Measurements from ENCODE around the gene TRIM63. TPM values are rescaled to one million over a fixed set of nuclear protein-coding genes. Genes with fewer than 3 reads are reported as not detected.
A peak's percentile ranks its signal among the peaks of the same experiment; 100 is the strongest.

The TRIM63 gene
- not detected for polyA plus RNA-seq (2013, experiment 1 of 2)
- polyA plus RNA-seq (2013, experiment 2 of 2), result 0.03 TPM

- no peaks in the 10 kb centered on the region for H3K36me3 ChIP-seq (ENCODE audit: control insufficient read depth, insufficient read depth, low read length)
- H3K56ac ChIP-seq (ENCODE audit: low read length), result peak within 1 kb of the TSS; percentile 60
- H3K4me3 ChIP-seq (ENCODE audit: low read length), result no peak within 1 kb of the TSS
- H3K4ac ChIP-seq (ENCODE audit: low read depth, low read length), result no peak within 1 kb of the TSS
- H3K4me2 ChIP-seq (ENCODE audit: low read length), result no peak within 1 kb of the TSS
- no peak within 1 kb of the TSS for H3K18ac ChIP-seq (ENCODE audit: low read length)
- no peaks in the 10 kb centered on the region for H3K79me1 ChIP-seq (ENCODE audit: low read length)
- no peak within 1 kb of the TSS for H3K9ac ChIP-seq (ENCODE audit: low read length)
- no peak within 1 kb of the TSS for H4K8ac ChIP-seq (ENCODE audit: low read depth, low read length)
- H4K5ac ChIP-seq (ENCODE audit: low read length), result no peak within 1 kb of the TSS
- DNase-seq, result no peak
- no peak within 1 kb of the TSS for H3K27ac ChIP-seq (ENCODE audit: low read depth, low read length)
- H2BK15ac ChIP-seq (replicated peaks; ENCODE audit: low read depth), result no peak within 1 kb of the TSS
- no peaks in the 10 kb centered on the region for H3K79me2 ChIP-seq (ENCODE audit: control insufficient read depth, insufficient read depth, low read length)
- peaks cover 9% of the 10 kb centered on the region for H3K4me1 ChIP-seq (ENCODE audit: control insufficient read depth, low read depth, low read length)
- H3K27me3 ChIP-seq (ENCODE audit: insufficient read depth, low read length, poor library complexity), result no peaks in the 10 kb centered on the region
- no peak within 1 kb of the TSS for H3K23ac ChIP-seq (ENCODE audit: low read length)
- peak within 1 kb of the TSS; percentile 93 for H2AK5ac ChIP-seq (ENCODE audit: low read length)
- no peak within 1 kb of the TSS for H2BK120ac ChIP-seq (ENCODE audit: low read depth, low read length)
- H2BK5ac ChIP-seq (ENCODE audit: low read length), result peak within 1 kb of the TSS; percentile 23
- WGBS (ENCODE audit: extremely low coverage, insufficient coverage, low lambda C conversion rate), result no CpG with 5 or more reads among the region's 9 CpGs
Measured at GRCh38 chr1:26067432-26067911, at the start of gene TRIM63. Gene TRIM63, minus strand, starts transcription at chr1:26067630. Its CDS starts 136 bp downstream, at chr1:26067494.

- no CpG with 5 or more reads among the region's 12 CpGs for WGBS (ENCODE audit: extremely low coverage, insufficient coverage, low lambda C conversion rate)
- H3K4me1 ChIP-seq (ENCODE audit: control insufficient read depth, low read depth, low read length), result peaks cover 6% of the 10 kb centered on the region
- no peak overlapping the region for H3K4ac ChIP-seq (ENCODE audit: low read depth, low read length)
- no peak overlapping the region for H2BK120ac ChIP-seq (ENCODE audit: low read depth, low read length)
- no peak overlapping the region for H3K18ac ChIP-seq (ENCODE audit: low read length)
- no peak overlapping the region for H3K9ac ChIP-seq (ENCODE audit: low read length)
- no peak for DNase-seq
- H3K36me3 ChIP-seq (ENCODE audit: control insufficient read depth, insufficient read depth, low read length), result no peaks in the 10 kb centered on the region
- H3K79me1 ChIP-seq (ENCODE audit: low read length), result no peaks in the 10 kb centered on the region
- no peak overlapping the region for H2BK5ac ChIP-seq (ENCODE audit: low read length)
- H4K8ac ChIP-seq (ENCODE audit: low read depth, low read length), result no peak overlapping the region
- no peaks in the 10 kb centered on the region for H3K79me2 ChIP-seq (ENCODE audit: control insufficient read depth, insufficient read depth, low read length)
- no peaks in the 10 kb centered on the region for H3K27me3 ChIP-seq (ENCODE audit: insufficient read depth, low read length, poor library complexity)
- no peak overlapping the region for H3K4me2 ChIP-seq (ENCODE audit: low read length)
- no peak overlapping the region for H3K23ac ChIP-seq (ENCODE audit: low read length)
- no peak overlapping the region for H2BK15ac ChIP-seq (replicated peaks; ENCODE audit: low read depth)
- H3K27ac ChIP-seq (ENCODE audit: low read depth, low read length), result no peak overlapping the region
- H4K5ac ChIP-seq (ENCODE audit: low read length), result no peak overlapping the region
- H3K4me3 ChIP-seq (ENCODE audit: low read length), result no peak overlapping the region
- H3K56ac ChIP-seq (ENCODE audit: low read length), result no peak overlapping the region
- H2AK5ac ChIP-seq (ENCODE audit: low read length), result no peak overlapping the region
Measured at GRCh38 chr1:26114165-26114927, 46.9 kb upstream of the TRIM63 start.

DNA sequence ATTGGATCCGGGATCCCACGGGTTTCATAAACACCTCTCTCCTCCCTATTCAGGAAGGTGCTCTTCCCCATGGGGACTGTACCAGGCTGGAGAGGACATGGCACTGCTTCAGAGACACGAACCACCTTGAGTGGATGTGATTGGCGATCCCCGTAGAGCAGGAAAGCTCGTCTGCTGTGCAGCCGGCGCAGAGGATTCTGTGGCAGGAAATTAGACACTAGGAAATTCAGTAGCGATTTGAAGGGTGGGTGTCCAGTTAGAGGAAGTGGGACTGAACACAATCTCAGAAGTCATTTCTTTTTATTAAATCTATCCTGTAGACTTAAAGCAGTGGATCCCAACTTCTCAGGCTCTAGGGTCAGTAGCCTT lies 45.0 kb upstream of the TRIM63 start:
- H3K23ac ChIP-seq (ENCODE audit: low read length), result no peak overlapping the region
- H3K4me2 ChIP-seq (ENCODE audit: low read length), result peak overlapping the region; percentile 99
- H2AK5ac ChIP-seq (ENCODE audit: low read length), result no peak overlapping the region
- H3K79me2 ChIP-seq (ENCODE audit: control insufficient read depth, insufficient read depth, low read length), result no peaks in the 10 kb centered on the region
- no peak overlapping the region for H4K5ac ChIP-seq (ENCODE audit: low read length)
- H3K36me3 ChIP-seq (ENCODE audit: control insufficient read depth, insufficient read depth, low read length), result no peaks in the 10 kb centered on the region
- no peak for DNase-seq
- H2BK5ac ChIP-seq (ENCODE audit: low read length), result no peak overlapping the region
- peak overlapping the region; percentile 47 for H3K4me3 ChIP-seq (ENCODE audit: low read length)
- peak overlapping the region; percentile 70 for H3K9ac ChIP-seq (ENCODE audit: low read length)
- H3K4me1 ChIP-seq (ENCODE audit: control insufficient read depth, low read depth, low read length), result peaks cover 6% of the 10 kb centered on the region
- no peaks in the 10 kb centered on the region for H3K27me3 ChIP-seq (ENCODE audit: insufficient read depth, low read length, poor library complexity)
- WGBS (ENCODE audit: extremely low coverage, insufficient coverage, low lambda C conversion rate), result no CpG with 5 or more reads among the region's 9 CpGs
- H3K4ac ChIP-seq (ENCODE audit: low read depth, low read length), result no peak overlapping the region
- no peak overlapping the region for H2BK120ac ChIP-seq (ENCODE audit: low read depth, low read length)
- H3K56ac ChIP-seq (ENCODE audit: low read length), result peak overlapping the region; percentile 96
- no peak overlapping the region for H2BK15ac ChIP-seq (replicated peaks; ENCODE audit: low read depth)
- H3K79me1 ChIP-seq (ENCODE audit: low read length), result no peaks in the 10 kb centered on the region
- H3K27ac ChIP-seq (ENCODE audit: low read depth, low read length), result no peak overlapping the region
- no peak overlapping the region for H3K18ac ChIP-seq (ENCODE audit: low read length)
- no peak overlapping the region for H4K8ac ChIP-seq (ENCODE audit: low read depth, low read length)

- Histone ChIP-seq H3K36me3 (ENCODE audit: control insufficient read depth, insufficient read depth, low read length) (no peaks in the 10 kb centered on the region), H2BK120ac (ENCODE audit: low read depth, low read length) (peak within 1 kb of the TSS; percentile 17), H3K4me3 (ENCODE audit: low read length) (peak within 1 kb of the TSS; percentile 83), H3K27ac (ENCODE audit: low read depth, low read length) (peak within 1 kb of the TSS; percentile 94), H3K4me2 (ENCODE audit: low read length) (peak within 1 kb of the TSS; percentile 99), H2BK5ac (ENCODE audit: low read length) (peak within 1 kb of the TSS; percentile 71), H3K56ac (ENCODE audit: low read length) (peak within 1 kb of the TSS; percentile 96), H2AK5ac (ENCODE audit: low read length) (no peak within 1 kb of the TSS), H4K5ac (ENCODE audit: low read length) (no peak within 1 kb of the TSS), H3K9ac (ENCODE audit: low read length) (peak within 1 kb of the TSS; percentile 90), H3K23ac (ENCODE audit: low read length) (no peak within 1 kb of the TSS), H3K4ac (ENCODE audit: low read depth, low read length) (peak within 1 kb of the TSS; percentile 92), H3K27me3 (ENCODE audit: insufficient read depth, low read length, poor library complexity) (no peaks in the 10 kb centered on the region), H3K18ac (ENCODE audit: low read length) (peak within 1 kb of the TSS; percentile 52), H2BK15ac (replicated peaks; ENCODE audit: low read depth) (no peak within 1 kb of the TSS), H3K79me2 (ENCODE audit: control insufficient read depth, insufficient read depth, low read length) (no peaks in the 10 kb centered on the region), H3K79me1 (ENCODE audit: low read length) (no peaks in the 10 kb centered on the region), H3K4me1 (ENCODE audit: control insufficient read depth, low read depth, low read length) (peaks cover 6% of the 10 kb centered on the region), H4K8ac (ENCODE audit: low read depth, low read length) (no peak within 1 kb of the TSS)
- no CpG with 5 or more reads among the region's 96 CpGs for WGBS (ENCODE audit: extremely low coverage, insufficient coverage, low lambda C conversion rate)
- DNase-seq, result peak; percentile 96
Measured at GRCh38 chr1:26111530-26112406, 44.3 kb upstream of the TRIM63 start, which contains the start of gene PDIK1L. Gene PDIK1L, plus strand, starts transcription at chr1:26111824. Its CDS starts 2,485 bp downstream, at chr1:26114309.

- Histone ChIP-seq H3K27me3 (ENCODE audit: insufficient read depth, low read length, poor library complexity) (no peaks in the 10 kb centered on the region), H3K56ac (ENCODE audit: low read length) (peak overlapping the region; percentile 94), H3K23ac (ENCODE audit: low read length) (no peak overlapping the region), H2AK5ac (ENCODE audit: low read length) (no peak overlapping the region), H2BK5ac (ENCODE audit: low read length) (no peak overlapping the region), H3K4me2 (ENCODE audit: low read length) (peak overlapping the region; percentile 91), H3K27ac (ENCODE audit: low read depth, low read length) (peak overlapping the region; percentile 94), H3K18ac (ENCODE audit: low read length) (peak overlapping the region; percentile 52), H2BK120ac (ENCODE audit: low read depth, low read length) (peak overlapping the region; percentile 17), H3K4me1 (ENCODE audit: control insufficient read depth, low read depth, low read length) (peaks cover 6% of the 10 kb centered on the region), H3K79me2 (ENCODE audit: control insufficient read depth, insufficient read depth, low read length) (no peaks in the 10 kb centered on the region), H3K4ac (ENCODE audit: low read depth, low read length) (peak overlapping the region; percentile 92), H3K36me3 (ENCODE audit: control insufficient read depth, insufficient read depth, low read length) (no peaks in the 10 kb centered on the region), H3K9ac (ENCODE audit: low read length) (peak overlapping the region; percentile 86), H4K8ac (ENCODE audit: low read depth, low read length) (no peak overlapping the region), H3K79me1 (ENCODE audit: low read length) (no peaks in the 10 kb centered on the region), H3K4me3 (ENCODE audit: low read length) (peak overlapping the region; percentile 60), H4K5ac (ENCODE audit: low read length) (no peak overlapping the region), H2BK15ac (replicated peaks; ENCODE audit: low read depth) (no peak overlapping the region)
- DNase-seq, result peak; percentile 76
- WGBS (ENCODE audit: extremely low coverage, insufficient coverage, low lambda C conversion rate), result no CpG with 5 or more reads among the region's 85 CpGs
Measured at GRCh38 chr1:26110731-26111529, 43.5 kb upstream of the TRIM63 start.

All from mesendoderm (in vitro differentiated cells).